H9 (cell line): ENCODE results near the gene GDPD4. TPM values are rescaled to one million over a fixed set of nuclear protein-coding genes. Genes with fewer than 3 reads are reported as not detected.

ENCODE experiments used
- DNase-seq: peaks from one replicate; pipeline ENCODE4 v3.0.0-alpha.2; 2017
- H2AFZ ChIP-seq: one replicate; pipeline ENCODE4 v1.6.1; 2013; ENCODE audit warnings: mild to moderate bottlenecking, low read length, control low read depth, moderate library complexity
- H2AK5ac ChIP-seq: 2 replicates; pipeline ENCODE4 v1.6.1; 2013; ENCODE audit warnings: low read length, control low read depth, mixed read lengths; ENCODE audit not compliant: insufficient read length
- H2BK120ac ChIP-seq: one replicate; pipeline ENCODE4 v1.6.1; 2013; ENCODE audit warnings: low read depth, mild to moderate bottlenecking, low read length, control low read depth, inconsistent platforms; ENCODE audit not compliant: poor library complexity, severe bottlenecking
- H2BK12ac ChIP-seq: 2 replicates; pipeline ENCODE4 v1.6.1; 2013; ENCODE audit warnings: low read length, control low read depth, mixed read lengths, low read depth; ENCODE audit not compliant: insufficient read length
- H2BK15ac ChIP-seq: 2 replicates; pipeline ENCODE4 v1.6.1; 2013; ENCODE audit warnings: low read depth, low read length, control low read depth
- H2BK20ac ChIP-seq: one replicate; pipeline ENCODE4 v1.6.1; 2013; ENCODE audit warnings: low read depth, mild to moderate bottlenecking, low read length, control low read depth, inconsistent platforms; ENCODE audit not compliant: poor library complexity, severe bottlenecking
- H2BK5ac ChIP-seq: 2 replicates; pipeline ENCODE4 v1.6.1; 2013; ENCODE audit warnings: low read length, control low read depth, mixed read lengths; ENCODE audit not compliant: insufficient read length
- H3K14ac ChIP-seq: 2 replicates; pipeline ENCODE4 v1.6.1; 2013; ENCODE audit warnings: low read length, control low read depth; ENCODE audit not compliant: insufficient read depth
- H3K18ac ChIP-seq: 2 replicates; pipeline ENCODE4 v1.6.1; 2013; ENCODE audit warnings: low read depth, mild to moderate bottlenecking, mixed read lengths, low read length, control low read depth; ENCODE audit not compliant: insufficient read length
- H3K23ac ChIP-seq: 2 replicates; pipeline ENCODE4 v1.6.1; 2013; ENCODE audit warnings: low read length, control low read depth, mixed read lengths, low read depth; ENCODE audit not compliant: insufficient read length
- H3K23me2 ChIP-seq: 2 replicates; pipeline ENCODE4 v1.6.1; 2013; ENCODE audit warnings: low read depth, mild to moderate bottlenecking, mixed read lengths, low read length, control low read depth; ENCODE audit not compliant: insufficient read length, poor library complexity, severe bottlenecking
- H3K27ac ChIP-seq: 2 replicates; pipeline ENCODE4 v1.5.1; 2013; ENCODE audit warnings: low read length, control low read depth, mixed read lengths, low read depth; ENCODE audit not compliant: insufficient read length
- H3K27me3 ChIP-seq: 2 replicates; pipeline ENCODE4 v1.6.1; 2013; ENCODE audit warnings: low read length, control low read depth, inconsistent platforms; ENCODE audit not compliant: insufficient read depth
- H3K4ac ChIP-seq: 2 replicates; pipeline ENCODE4 v1.6.1; 2013; ENCODE audit warnings: low read depth, mild to moderate bottlenecking, control low read depth, inconsistent platforms, low read length, moderate library complexity
- H3K4me1 ChIP-seq: 2 replicates; pipeline ENCODE4 v1.6.1; 2013; ENCODE audit warnings: low read length, control low read depth, inconsistent platforms; ENCODE audit not compliant: insufficient read depth
- H3K4me2 ChIP-seq: 2 replicates; pipeline ENCODE4 v1.6.1; 2013; ENCODE audit warnings: low read length, control low read depth, mixed read lengths; ENCODE audit not compliant: insufficient read length, insufficient read depth
- H3K56ac ChIP-seq: 2 replicates; pipeline ENCODE4 v1.6.1; 2013; ENCODE audit warnings: low read depth, mild to moderate bottlenecking, mixed read lengths, low read length, control low read depth; ENCODE audit not compliant: insufficient read length
- H3K79me1 ChIP-seq: 2 replicates; pipeline ENCODE4 v1.6.1; 2013; ENCODE audit warnings: low read depth, mild to moderate bottlenecking, moderate library complexity, low read length, control low read depth, inconsistent platforms; ENCODE audit not compliant: insufficient read depth, poor library complexity, severe bottlenecking
- H3K79me2 ChIP-seq: 2 replicates; pipeline ENCODE4 v1.6.1; 2013; ENCODE audit warnings: low read length, control low read depth, inconsistent platforms; ENCODE audit not compliant: insufficient read depth
- H3K9ac ChIP-seq: 2 replicates; pipeline ENCODE4 v1.6.1; 2013; ENCODE audit warnings: low read length, control low read depth, mixed read lengths; ENCODE audit not compliant: insufficient read length; ENCODE audit errors: extremely low read depth
- H3K9me3 ChIP-seq: one replicate; pipeline ENCODE4 v1.6.1; 2013; ENCODE audit warnings: low read depth, low read length, inconsistent platforms; ENCODE audit not compliant: control insufficient read depth
- H3T11ph ChIP-seq: one replicate; pipeline ENCODE4 v1.6.1; 2013; ENCODE audit warnings: mild to moderate bottlenecking, low read length, control low read depth, inconsistent platforms
- H4K20me1 ChIP-seq: one replicate; pipeline ENCODE4 v1.6.1; 2013; ENCODE audit not compliant: control insufficient read depth, insufficient read length, insufficient read depth
- H4K5ac ChIP-seq: 2 replicates; pipeline ENCODE4 v1.6.1; 2013; ENCODE audit warnings: low read depth, mild to moderate bottlenecking, mixed read lengths, low read length, control low read depth; ENCODE audit not compliant: insufficient read length
- H4K8ac ChIP-seq: replicated peaks from 2 replicates; pipeline ENCODE4 v1.6.1; 2013; ENCODE audit warnings: low read length, control low read depth, mixed read lengths, low read depth; ENCODE audit not compliant: insufficient read length
- H4K91ac ChIP-seq: 2 replicates; pipeline ENCODE4 v1.6.1; 2013; ENCODE audit warnings: low read depth, mild to moderate bottlenecking, moderate library complexity, mixed read lengths, low read length, control low read depth; ENCODE audit not compliant: insufficient read length
- H3K27ac Mint-ChIP-seq, 3 experiments: 2 replicates in 2 of 3; 3 replicates in 1 of 3; pipeline ENCODE4 v1.8.0; 2020 to 2021; ENCODE audit warnings: mixed read lengths in 3 of 3, mild to moderate bottlenecking in 1 of 3, moderate library complexity in 1 of 3
- H3K27me3 Mint-ChIP-seq: 2 replicates; pipeline ENCODE4 v1.8.0; 2021; ENCODE audit warnings: low read depth, mild to moderate bottlenecking, moderate library complexity, mixed read lengths
- H3K36me3 Mint-ChIP-seq, 3 experiments: 2 replicates in 2 of 3; 3 replicates in 1 of 3; pipeline ENCODE4 v1.8.0; 2020 to 2021; ENCODE audit warnings: low read depth in 3 of 3, mixed read lengths in 3 of 3; ENCODE audit not compliant: insufficient read depth in 1 of 3
- H3K4me1 Mint-ChIP-seq, 2 experiments: 2 replicates each; pipeline ENCODE4 v1.8.0; 2020; ENCODE audit warnings: mixed read lengths in 2 of 2
- H3K4me3 Mint-ChIP-seq, 2 experiments: 2 replicates in 1 of 2; 3 replicates in 1 of 2; pipeline ENCODE4 v1.8.0; 2020 to 2021; ENCODE audit warnings: mild to moderate bottlenecking in 2 of 2, mixed read lengths in 2 of 2, moderate library complexity in 1 of 2
- H3K9me3 Mint-ChIP-seq, 2 experiments: 2 replicates in 1 of 2; 3 replicates in 1 of 2; pipeline ENCODE4 v1.8.0; 2020; ENCODE audit warnings: mild to moderate bottlenecking in 2 of 2, mixed read lengths in 2 of 2, moderate library complexity in 1 of 2
- WGBS: extraction: QIAGEN DNeasy Blood & Tissue Kit; methylation state at CpG from one replicate; pipeline ENCODE4 v1.1.7; 2013; ENCODE audit warnings: missing lambda C conversion rate, low lambda C conversion rate, mixed read lengths; ENCODE audit not compliant: insufficient read length; ENCODE audit errors: extremely low coverage; 5-methylcytosine and 5-hydroxymethylcytosine counted together
- total RNA-seq: library from RNA; stranded (reverse); gene quantifications from 2 replicates; pipeline ENCODE4 v1.2.1, GENCODE V29; 2021
- TF ChIP-seq, protein P1 (sequence below): fragments of 200-600 bp; sonication (generic); conservative IDR thresholded peaks from 3 replicates; pipeline ENCODE4 v1.8.0; 2021; ENCODE audit warnings: antibody characterized with exemption, mild to moderate bottlenecking

The GDPD4 gene
- total RNA-seq, 1 experiment from 2014 or later: not detected

DNA sequence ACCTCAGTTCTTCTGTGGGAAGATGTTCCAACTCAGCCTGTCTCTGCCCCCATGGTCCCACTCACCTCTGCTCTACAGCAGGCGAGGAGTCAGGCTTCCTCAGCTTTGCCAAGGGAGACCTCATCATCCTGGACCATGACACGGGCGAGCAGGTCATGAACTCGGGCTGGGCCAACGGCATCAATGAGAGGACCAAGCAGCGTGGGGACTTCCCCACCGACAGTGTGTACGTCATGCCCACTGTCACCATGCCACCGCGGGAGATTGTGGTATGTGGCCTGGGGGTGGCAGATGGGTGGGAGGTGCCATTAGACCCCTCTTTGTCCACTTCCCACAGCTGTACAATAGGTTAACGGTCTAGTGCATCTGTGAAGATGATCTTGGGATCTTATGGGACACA, 100.1 kb downstream of the GDPD4 start:
- H3T11ph ChIP-seq: no peak overlapping the region
- Mint-ChIP-seq H3K4me3 (no peak overlapping the region), H3K4me1 (peaks cover 2 to 5% of the 10 kb centered on the region in 2 experiments; a peak in 3 of 4 replicates), H3K27me3 (no peaks in the 10 kb centered on the region), H3K36me3 (no peaks in the 10 kb centered on the region), H3K27ac (peak overlapping the region in 1 of 3 experiments; percentile 75; a peak in 1 of 7 replicates), H3K9me3 (no peaks in the 10 kb centered on the region)
- no peak overlapping the region for H2AFZ ChIP-seq
- TF ChIP-seq, protein P1, sequence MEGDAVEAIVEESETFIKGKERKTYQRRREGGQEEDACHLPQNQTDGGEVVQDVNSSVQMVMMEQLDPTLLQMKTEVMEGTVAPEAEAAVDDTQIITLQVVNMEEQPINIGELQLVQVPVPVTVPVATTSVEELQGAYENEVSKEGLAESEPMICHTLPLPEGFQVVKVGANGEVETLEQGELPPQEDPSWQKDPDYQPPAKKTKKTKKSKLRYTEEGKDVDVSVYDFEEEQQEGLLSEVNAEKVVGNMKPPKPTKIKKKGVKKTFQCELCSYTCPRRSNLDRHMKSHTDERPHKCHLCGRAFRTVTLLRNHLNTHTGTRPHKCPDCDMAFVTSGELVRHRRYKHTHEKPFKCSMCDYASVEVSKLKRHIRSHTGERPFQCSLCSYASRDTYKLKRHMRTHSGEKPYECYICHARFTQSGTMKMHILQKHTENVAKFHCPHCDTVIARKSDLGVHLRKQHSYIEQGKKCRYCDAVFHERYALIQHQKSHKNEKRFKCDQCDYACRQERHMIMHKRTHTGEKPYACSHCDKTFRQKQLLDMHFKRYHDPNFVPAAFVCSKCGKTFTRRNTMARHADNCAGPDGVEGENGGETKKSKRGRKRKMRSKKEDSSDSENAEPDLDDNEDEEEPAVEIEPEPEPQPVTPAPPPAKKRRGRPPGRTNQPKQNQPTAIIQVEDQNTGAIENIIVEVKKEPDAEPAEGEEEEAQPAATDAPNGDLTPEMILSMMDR: no peak
- H4K20me1 ChIP-seq: no peaks in the 10 kb centered on the region
- H2BK12ac ChIP-seq: no peak overlapping the region
- WGBS: no CpG with 5 or more reads among the region's 11 CpGs
- no peak overlapping the region for H2BK120ac ChIP-seq
- H2AK5ac ChIP-seq: no peak overlapping the region
- H4K5ac ChIP-seq: no peak overlapping the region
- no peak overlapping the region for H4K8ac ChIP-seq
- H3K4me2 ChIP-seq: no peak overlapping the region
- H2BK20ac ChIP-seq: no peak overlapping the region
- H3K4ac ChIP-seq: no peak overlapping the region
- no peak overlapping the region for H3K18ac ChIP-seq
- H3K27me3 ChIP-seq: no peaks in the 10 kb centered on the region
- no peaks in the 10 kb centered on the region for H3K23me2 ChIP-seq
- H2BK5ac ChIP-seq: no peak overlapping the region
- H3K79me1 ChIP-seq: no peaks in the 10 kb centered on the region
- H3K14ac ChIP-seq: peak overlapping the region; percentile 9; the same call in 1 of the 2 replicates
- no peak overlapping the region for H3K9ac ChIP-seq
- no peaks in the 10 kb centered on the region for H3K9me3 ChIP-seq
- no peak overlapping the region for H4K91ac ChIP-seq
- no peak for DNase-seq
- H3K27ac ChIP-seq: no peak overlapping the region
- no peak overlapping the region for H3K56ac ChIP-seq
- H3K4me1 ChIP-seq: no peaks in the 10 kb centered on the region
- no peaks in the 10 kb centered on the region for H3K79me2 ChIP-seq
- no peak overlapping the region for H3K23ac ChIP-seq
- no peak overlapping the region for H2BK15ac ChIP-seq
